ENCODE data around the gene PANX3. TPM values are rescaled to one million over a fixed set of nuclear protein-coding genes. Genes with fewer than 3 reads are reported as not detected.
"Not testable (repeated sequence)": the region's sequence is repeated elsewhere in the genome, so short reads cannot be mapped to it uniquely, and the experiment has no call there.

PANX3 gene, protein sequence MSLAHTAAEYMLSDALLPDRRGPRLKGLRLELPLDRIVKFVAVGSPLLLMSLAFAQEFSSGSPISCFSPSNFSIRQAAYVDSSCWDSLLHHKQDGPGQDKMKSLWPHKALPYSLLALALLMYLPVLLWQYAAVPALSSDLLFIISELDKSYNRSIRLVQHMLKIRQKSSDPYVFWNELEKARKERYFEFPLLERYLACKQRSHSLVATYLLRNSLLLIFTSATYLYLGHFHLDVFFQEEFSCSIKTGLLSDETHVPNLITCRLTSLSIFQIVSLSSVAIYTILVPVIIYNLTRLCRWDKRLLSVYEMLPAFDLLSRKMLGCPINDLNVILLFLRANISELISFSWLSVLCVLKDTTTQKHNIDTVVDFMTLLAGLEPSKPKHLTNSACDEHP
- polyA plus RNA-seq (2013, experiment 1 of 2; ENCODE audit: insufficient read length): not detected
- not detected for polyA plus RNA-seq (2013, experiment 2 of 2; ENCODE audit: insufficient read length)

DNA sequence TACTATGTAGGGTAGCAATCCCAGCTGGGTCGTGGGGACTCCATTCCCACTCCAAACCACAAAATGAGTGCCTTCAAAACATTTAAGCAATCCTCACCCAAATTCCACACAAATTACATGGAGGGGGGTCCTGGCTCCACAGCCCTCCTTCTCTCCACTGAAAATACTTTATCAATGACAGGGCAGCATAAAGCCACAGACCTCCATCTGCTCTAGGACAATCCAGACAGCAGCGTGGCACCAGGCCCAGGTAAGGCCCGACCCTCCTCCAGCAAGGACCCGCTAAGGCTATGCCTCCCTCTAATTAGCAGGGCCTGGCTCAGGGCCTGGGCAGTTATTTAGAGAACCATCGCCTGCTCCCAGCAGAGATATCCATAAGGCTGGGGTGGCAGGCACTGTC lies at the start of gene PANX3:
PANX3 (plus strand) TSS at position 365 of the 400 bp plus-strand sequence. CDS start 129 bp downstream, outside the sequence.
- DNase-seq: peak; percentile 69

DNA sequence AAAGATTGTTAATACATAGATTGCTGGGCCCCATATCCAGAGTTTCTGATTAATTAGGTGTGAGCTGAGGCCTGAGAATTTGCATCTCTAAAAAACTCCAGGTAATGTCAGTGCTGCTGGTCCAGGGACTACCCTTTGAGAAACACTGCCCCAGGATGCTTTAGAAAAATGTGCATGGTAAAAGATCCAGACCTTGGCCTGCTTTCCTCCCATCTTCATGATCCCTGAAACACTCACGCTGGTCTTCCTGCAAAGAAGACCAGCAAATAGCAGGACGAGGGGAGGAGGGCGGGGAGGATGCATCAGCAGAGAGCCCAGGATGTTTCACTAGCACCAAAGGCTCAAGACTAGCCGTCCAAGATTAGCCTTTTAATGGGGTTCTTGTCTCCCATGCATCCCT lies 41.5 kb upstream of the PANX3 start, which contains the start of gene OR8A1:
OR8A1 (plus strand) TSS at position 301 of the 400 bp plus-strand sequence. CDS start 123 bp downstream, outside the sequence.
- DNase-seq: no peak

GRCh38 chr11:124570160-124570559 lies 41.1 kb upstream of the PANX3 start:
- DNase-seq: no peak

- DNase-seq: no peak
Observed at GRCh38 chr11:124577716-124578427, 33.4 kb upstream of the PANX3 start.

- no peak for DNase-seq
Observed at GRCh38 chr11:124578761-124579160, 32.5 kb upstream of the PANX3 start.

- no peak for DNase-seq
Observed at GRCh38 chr11:124581817-124582216, 29.4 kb upstream of the PANX3 start.

- no peak for DNase-seq
Observed at GRCh38 chr11:124582565-124582964, 28.7 kb upstream of the PANX3 start.

GRCh38 chr11:124583781-124584180 lies 27.4 kb upstream of the PANX3 start:
- no peak for DNase-seq

- no peak for DNase-seq
Observed at GRCh38 chr11:124584681-124585372, 26.4 kb upstream of the PANX3 start.

DNA sequence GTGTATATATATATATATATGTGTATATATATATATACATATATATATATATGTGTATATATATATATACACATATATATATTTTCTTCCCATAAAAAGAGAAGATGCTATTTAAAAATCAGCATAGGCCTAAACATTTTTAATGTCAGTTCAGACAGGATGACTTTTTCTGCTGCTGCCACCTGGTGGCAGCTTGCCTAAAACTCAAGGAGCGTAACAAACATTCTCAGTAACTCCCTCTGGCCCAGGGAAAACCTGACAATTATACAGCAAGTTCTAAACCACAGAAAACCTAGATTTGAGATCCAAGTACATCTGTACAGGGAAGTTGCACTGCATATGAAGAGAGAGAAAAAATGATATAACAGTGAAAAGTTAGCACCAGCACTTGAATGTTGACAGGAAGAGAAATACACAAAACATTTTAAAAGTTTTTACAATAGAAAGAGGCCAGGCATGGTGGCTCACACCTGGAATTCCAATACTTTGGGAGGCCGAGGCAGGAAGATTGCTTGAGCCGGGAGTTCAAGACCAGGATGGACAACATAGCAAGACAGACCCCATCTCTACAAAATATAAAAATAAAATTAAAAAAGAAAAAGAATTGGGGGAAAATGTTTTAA lies 24.9 kb upstream of the PANX3 start:
- DNase-seq: peak; percentile 58

DNA sequence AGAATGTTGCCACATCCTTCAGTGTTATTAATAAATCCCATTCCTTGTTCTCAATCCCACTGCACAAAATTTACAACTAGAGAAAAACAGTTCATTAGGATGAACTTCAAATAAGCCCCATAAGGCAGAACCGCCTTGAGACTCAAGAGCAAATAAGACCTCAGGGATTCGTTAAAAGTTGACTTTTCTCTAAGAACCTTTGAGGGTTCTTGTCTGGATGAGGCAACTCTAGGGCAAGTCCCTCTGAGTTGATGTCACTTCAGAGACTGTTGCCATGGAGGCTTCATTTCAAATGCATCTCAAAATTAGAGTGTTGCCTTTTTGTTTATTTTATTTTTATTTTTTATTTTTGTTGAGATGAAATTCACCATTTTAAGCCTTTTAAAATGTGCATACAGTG lies 19.8 kb upstream of the PANX3 start:
- DNase-seq: no peak

GRCh38 chr11:124592627-124593026 lies 18.6 kb upstream of the PANX3 start:
- no peak for DNase-seq

DNA sequence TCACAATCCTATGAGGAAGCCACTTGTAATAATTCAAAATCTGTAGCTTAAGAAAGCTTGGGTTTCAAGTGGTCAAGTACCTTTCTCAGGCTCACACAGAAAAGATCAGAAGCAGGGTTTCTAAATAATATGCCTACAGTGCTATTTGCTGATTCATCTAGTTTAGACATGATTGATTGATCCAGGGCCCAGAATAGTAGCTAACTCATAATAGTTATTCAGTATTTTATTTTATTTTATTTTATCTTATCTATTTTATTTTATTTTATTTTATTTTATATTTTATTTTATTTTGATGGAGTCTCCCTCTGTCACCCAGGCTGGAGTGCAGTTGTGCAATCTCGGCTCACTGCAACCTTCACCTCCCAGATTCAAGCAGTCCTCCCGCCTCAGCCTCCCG lies 15.9 kb upstream of the PANX3 start:
- DNase-seq: no peak

GRCh38 chr11:124597626-124598025 lies 13.6 kb upstream of the PANX3 start:
- no peak for DNase-seq

- no peak for DNase-seq
Observed at GRCh38 chr11:124600621-124601320, 10.5 kb upstream of the PANX3 start.

DNA sequence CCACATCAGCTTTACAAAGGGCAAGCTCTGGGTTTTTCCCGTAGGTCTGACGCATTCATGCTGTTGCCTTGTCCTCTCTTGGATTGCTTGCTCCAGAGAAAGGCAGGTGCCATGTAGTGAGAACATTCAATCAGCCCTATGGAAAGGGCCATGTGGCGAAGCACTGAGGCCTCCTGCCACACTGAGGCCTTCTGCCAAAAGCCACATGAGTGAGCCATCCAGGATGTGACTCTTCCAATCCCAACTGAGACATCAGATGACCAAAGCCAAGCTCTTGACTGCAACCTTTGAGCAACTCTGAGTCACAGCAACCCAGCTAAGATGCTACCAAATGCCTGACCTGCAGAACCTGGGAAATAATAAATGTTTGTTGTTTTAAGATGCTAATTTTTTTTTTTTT lies 9.0 kb upstream of the PANX3 start:
- no peak for DNase-seq

DNA sequence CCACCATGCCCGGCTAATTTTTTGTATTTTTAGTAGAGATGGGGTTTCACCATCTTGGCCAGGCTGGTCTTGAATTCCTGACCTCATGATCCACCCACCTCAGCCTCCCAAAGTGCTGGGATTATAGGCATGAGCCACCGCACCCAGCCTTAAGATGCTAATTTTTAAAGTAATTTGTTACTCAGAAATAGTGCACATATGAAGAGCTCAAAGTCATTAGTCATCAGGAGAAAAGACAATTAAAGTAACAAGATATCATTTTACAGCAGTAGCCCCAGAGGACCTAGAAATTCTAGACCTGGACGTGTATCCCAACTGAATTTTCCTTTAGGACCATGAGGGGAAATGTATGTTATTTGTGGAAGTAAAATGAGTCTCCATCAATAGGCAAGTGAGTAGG lies 8.5 kb upstream of the PANX3 start:
- not testable (repeated sequence) for DNase-seq

GRCh38 chr11:124605719-124606118 lies 5.5 kb upstream of the PANX3 start:
- no peak for DNase-seq

GRCh38 chr11:124608147-124608546 lies 3.1 kb upstream of the PANX3 start:
- peak; percentile 31 for DNase-seq

DNA sequence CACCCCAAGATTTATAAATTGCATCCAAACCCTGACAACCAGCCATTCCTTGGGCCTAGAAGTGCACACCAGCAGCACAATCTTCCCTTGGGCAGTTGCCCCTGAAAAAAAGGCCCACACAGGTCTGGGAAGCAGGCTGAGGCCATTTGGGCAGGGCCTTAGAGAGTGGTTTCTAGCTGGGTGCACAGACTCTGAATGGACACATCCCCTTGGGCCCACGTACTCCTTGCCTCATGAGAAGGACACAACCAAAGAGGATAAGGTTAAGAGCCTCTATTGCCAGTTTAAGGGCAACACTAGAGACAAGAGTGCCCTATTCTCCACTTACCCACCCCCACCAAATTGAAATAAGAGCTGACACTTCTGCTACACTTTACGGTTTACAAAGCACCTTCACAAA lies 933 bp upstream of the PANX3 start:
- DNase-seq: no peak

DNA sequence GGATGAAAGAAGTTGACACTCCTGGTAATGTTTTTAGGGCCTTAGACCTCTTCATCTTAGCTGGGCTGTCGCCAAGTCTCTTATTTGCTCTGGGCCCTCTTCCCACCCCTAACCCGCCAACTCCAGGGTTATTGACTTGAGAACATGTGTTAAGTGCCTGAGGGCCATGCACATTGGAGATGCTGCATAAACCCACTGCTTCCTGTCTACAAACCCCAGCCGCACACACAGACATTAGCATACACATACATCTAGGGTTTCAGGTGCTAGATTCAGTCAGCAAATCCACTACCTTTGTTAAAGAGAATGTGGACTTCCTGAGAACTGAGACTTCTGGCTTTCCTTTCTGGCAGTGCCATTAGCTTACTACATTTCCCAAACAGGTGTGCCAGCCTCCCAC lies 817 bp downstream of the PANX3 start:
- no peak for DNase-seq
